DND-41 (cell line): ENCODE results near the gene SERPINA4.
"Not testable (repeated sequence)": the region's sequence is repeated elsewhere in the genome, so short reads cannot be mapped to it uniquely, and the experiment has no call there.

Experiments
- CTCF ChIP-seq: IDR thresholded peaks from 2 replicates; pipeline ENCODE4 v1.5.1; 2012; ENCODE audit warnings: borderline replicate concordance, low read length, moderate library complexity, mild to moderate bottlenecking; ENCODE audit not compliant: poor library complexity, severe bottlenecking; ENCODE audit errors: extremely low read depth
- EZH2 ChIP-seq: IDR thresholded peaks from 3 replicates; pipeline ENCODE4 v1.6.1; 2012; ENCODE audit warnings: borderline replicate concordance, low read depth, mild to moderate bottlenecking, moderate library complexity, low read length, inconsistent platforms; ENCODE audit not compliant: severe bottlenecking

GRCh38 chr14:94608966-94609365 is 47.7 kb downstream of the SERPINA4 start:
- not testable (repeated sequence) for TF ChIP-seq CTCF, EZH2
